ENCODE measurements around the gene COQ8A. TPM values are rescaled to one million over a fixed set of nuclear protein-coding genes. Genes with fewer than 3 reads are reported as not detected.
A peak's percentile ranks its signal among the peaks of the same experiment; 100 is the strongest.

The COQ8A gene
- total RNA-seq, 2 experiments from 2014 or later: 55.0 to 56.0 TPM

- H3K4me1 Mint-ChIP-seq (ENCODE audit: low read depth): peaks cover 19% of the 10 kb centered on the region
- H3K27ac ChIP-seq (ENCODE audit: low read depth in 1 of 2, low read length in 2 of 2): no peak overlapping the region
- H3K36me3 ChIP-seq (ENCODE audit: insufficient read depth, low read length): peaks cover 52% of the 10 kb centered on the region
- no peak for ATAC-seq (ENCODE audit: poor library complexity)
- peak in 1 of 14 experiments; percentile 8 for DNase-seq
- H3K36me3 Mint-ChIP-seq (ENCODE audit: low read depth): peaks cover 53% of the 10 kb centered on the region
- no peak for TF ChIP-seq CTCF (IDR thresholded peaks at IDR 0.05)
- POLR2A ChIA-PET: no interaction called here
- H3K27ac Mint-ChIP-seq: no peak overlapping the region
- peaks cover 11% of the 10 kb centered on the region for H3K4me1 ChIP-seq (ENCODE audit: insufficient read depth, low read length)
- no peaks in the 10 kb centered on the region for H3K27me3 ChIP-seq (ENCODE audit: control insufficient read depth in 1 of 2, insufficient read depth in 2 of 2, low read length in 2 of 2)
- H3K9me3 Mint-ChIP-seq: no peaks in the 10 kb centered on the region
- CTCF ChIA-PET: no interaction called here
- H3K9me3 ChIP-seq (ENCODE audit: control insufficient read depth in 1 of 2, insufficient read depth in 1 of 2, low read length in 2 of 2): no peaks in the 10 kb centered on the region
- H3K4me3 Mint-ChIP-seq: no peak overlapping the region
- intact Hi-C loops (cut with DNase I, micrococcal nuclease): no loop called here
- H3K4me3 ChIP-seq (ENCODE audit: low read length): no peak overlapping the region
- no peaks in the 10 kb centered on the region for H3K27me3 Mint-ChIP-seq
These were observed 45.2 kb downstream of the COQ8A start for GRCh38 chr1:226985239-226985838.

- no peak overlapping the region for H3K27ac ChIP-seq (ENCODE audit: low read depth in 1 of 2, low read length in 2 of 2)
- no peak overlapping the region for H3K4me3 ChIP-seq (ENCODE audit: low read length)
- Mint-ChIP-seq H3K27ac (no peak overlapping the region), H3K4me3 (no peak overlapping the region), H3K4me1 (ENCODE audit: low read depth) (peaks cover 22% of the 10 kb centered on the region), H3K36me3 (ENCODE audit: low read depth) (peaks cover 53% of the 10 kb centered on the region), H3K27me3 (no peaks in the 10 kb centered on the region), H3K9me3 (no peaks in the 10 kb centered on the region)
- intact Hi-C loops (cut with DNase I, micrococcal nuclease): no loop called here
- DNase-seq (no peak), ATAC-seq (ENCODE audit: poor library complexity) (no peak)
- H3K27me3 ChIP-seq (ENCODE audit: control insufficient read depth in 1 of 2, insufficient read depth in 2 of 2, low read length in 2 of 2): no peaks in the 10 kb centered on the region
- H3K4me1 ChIP-seq (ENCODE audit: insufficient read depth, low read length): peaks cover 13% of the 10 kb centered on the region
- ChIA-PET CTCF (no interaction called here), POLR2A (no interaction called here)
- TF ChIP-seq CTCF (IDR thresholded peaks at IDR 0.05): no peak
- H3K9me3 ChIP-seq (ENCODE audit: control insufficient read depth in 1 of 2, insufficient read depth in 1 of 2, low read length in 2 of 2): no peaks in the 10 kb centered on the region
- H3K36me3 ChIP-seq (ENCODE audit: insufficient read depth, low read length): peaks cover 48% of the 10 kb centered on the region
These were observed 45.9 kb downstream of the COQ8A start for GRCh38 chr1:226985839-226986463.

GRCh38 chr1:226986496-226987178, 46.5 kb downstream of the COQ8A start:
- H3K4me3 Mint-ChIP-seq: no peak overlapping the region
- Histone ChIP-seq H3K4me1 (ENCODE audit: insufficient read depth, low read length) (peaks cover 13% of the 10 kb centered on the region), H3K4me3 (ENCODE audit: low read length) (no peak overlapping the region), H3K9me3 (ENCODE audit: control insufficient read depth in 1 of 2, insufficient read depth in 1 of 2, low read length in 2 of 2) (no peaks in the 10 kb centered on the region), H3K27ac (ENCODE audit: low read depth in 1 of 2, low read length in 2 of 2) (no peak overlapping the region), H3K27me3 (ENCODE audit: control insufficient read depth in 1 of 2, insufficient read depth in 2 of 2, low read length in 2 of 2) (no peaks in the 10 kb centered on the region), H3K36me3 (ENCODE audit: insufficient read depth, low read length) (peaks cover 46% of the 10 kb centered on the region)
- no peaks in the 10 kb centered on the region for H3K27me3 Mint-ChIP-seq
- H3K4me1 Mint-ChIP-seq (ENCODE audit: low read depth): peaks cover 27% of the 10 kb centered on the region
- peaks cover 52% of the 10 kb centered on the region for H3K36me3 Mint-ChIP-seq (ENCODE audit: low read depth)
- intact Hi-C loops (cut with DNase I, micrococcal nuclease): no loop called here
- no peaks in the 10 kb centered on the region for H3K9me3 Mint-ChIP-seq
- CTCF ChIA-PET: no interaction called here
- no peak for TF ChIP-seq CTCF (IDR thresholded peaks at IDR 0.05)
- DNase-seq (no peak), ATAC-seq (ENCODE audit: poor library complexity) (no peak)
- POLR2A ChIA-PET: no interaction called here
- no peak overlapping the region for H3K27ac Mint-ChIP-seq

Measured in CD4-positive, alpha-beta T cell (primary cell).